Measurements from ENCODE around the gene LRP3.
A peak's percentile ranks its signal among the peaks of the same experiment; 100 is the strongest.
"Not testable (repeated sequence)": the region's sequence is repeated elsewhere in the genome, so short reads cannot be mapped to it uniquely, and the experiment has no call there.

The LRP3 gene

GRCh38 chr19:33193865-33194362 lies at the start of gene LRP3:
TSS of gene LRP3 (plus strand) at chr19:33194330. CDS start at chr19:33194786, 456 bp downstream.
- DNase-seq, result peak; percentile 86

- no peak for DNase-seq
Observed at GRCh38 chr19:33146209-33146608, 47.9 kb upstream of the LRP3 start.

GRCh38 chr19:33147538-33147937 lies 46.6 kb upstream of the LRP3 start:
- no peak for DNase-seq

GRCh38 chr19:33150852-33151518 lies 43.1 kb upstream of the LRP3 start:
- DNase-seq, result no peak

GRCh38 chr19:33152176-33152575 lies 42.0 kb upstream of the LRP3 start:
- DNase-seq, result no peak

- not testable (repeated sequence) for DNase-seq
Observed at GRCh38 chr19:33152625-33153024, 41.5 kb upstream of the LRP3 start.

- DNase-seq, result not testable (repeated sequence)
Observed at GRCh38 chr19:33154313-33154712, 39.8 kb upstream of the LRP3 start.

GRCh38 chr19:33156334-33156733 lies 37.8 kb upstream of the LRP3 start:
- no peak for DNase-seq

GRCh38 chr19:33157906-33158305 lies 36.2 kb upstream of the LRP3 start:
- no peak for DNase-seq

- DNase-seq, result no peak
Observed at GRCh38 chr19:33158365-33158764, 35.8 kb upstream of the LRP3 start.

- DNase-seq, result no peak
Observed at GRCh38 chr19:33159149-33159548, 35.0 kb upstream of the LRP3 start.

GRCh38 chr19:33159893-33160292 lies 34.2 kb upstream of the LRP3 start:
- no peak for DNase-seq

GRCh38 chr19:33161201-33161600 lies 32.9 kb upstream of the LRP3 start:
- DNase-seq, result no peak

GRCh38 chr19:33163481-33163880 lies 30.6 kb upstream of the LRP3 start:
- no peak for DNase-seq

GRCh38 chr19:33166037-33166436 lies 28.1 kb upstream of the LRP3 start:
- DNase-seq, result not testable (repeated sequence)

GRCh38 chr19:33167438-33167837 lies 26.7 kb upstream of the LRP3 start:
- DNase-seq, result no peak

GRCh38 chr19:33168528-33168927 lies 25.6 kb upstream of the LRP3 start:
- no peak for DNase-seq

- no peak for DNase-seq
Observed at GRCh38 chr19:33171222-33171795, 22.8 kb upstream of the LRP3 start.

- no peak for DNase-seq
Observed at GRCh38 chr19:33171916-33172359, 22.2 kb upstream of the LRP3 start.

GRCh38 chr19:33174186-33174585 lies 19.9 kb upstream of the LRP3 start:
- no peak for DNase-seq

GRCh38 chr19:33175156-33175782 lies 18.9 kb upstream of the LRP3 start:
- DNase-seq, result no peak

- DNase-seq, result peak; percentile 58
Observed at GRCh38 chr19:33175886-33176669, 18.1 kb upstream of the LRP3 start.

All from NCI-H345 (cell line).